H9 (cell line): ENCODE measurements around the gene TRAK1. TPM values are rescaled to one million over a fixed set of nuclear protein-coding genes. Genes with fewer than 3 reads are reported as not detected.

Source experiments
- DNase-seq: peaks from one replicate; pipeline ENCODE4 v3.0.0-alpha.2; 2017
- H2AFZ ChIP-seq: one replicate; pipeline ENCODE4 v1.6.1; 2013; ENCODE audit warnings: mild to moderate bottlenecking, low read length, control low read depth, moderate library complexity
- H2AK5ac ChIP-seq: 2 replicates; pipeline ENCODE4 v1.6.1; 2013; ENCODE audit warnings: low read length, control low read depth, mixed read lengths; ENCODE audit not compliant: insufficient read length
- H2BK120ac ChIP-seq: one replicate; pipeline ENCODE4 v1.6.1; 2013; ENCODE audit warnings: low read depth, mild to moderate bottlenecking, low read length, control low read depth, inconsistent platforms; ENCODE audit not compliant: poor library complexity, severe bottlenecking
- H2BK12ac ChIP-seq: 2 replicates; pipeline ENCODE4 v1.6.1; 2013; ENCODE audit warnings: low read length, control low read depth, mixed read lengths, low read depth; ENCODE audit not compliant: insufficient read length
- H2BK15ac ChIP-seq: 2 replicates; pipeline ENCODE4 v1.6.1; 2013; ENCODE audit warnings: low read depth, low read length, control low read depth
- H2BK20ac ChIP-seq: one replicate; pipeline ENCODE4 v1.6.1; 2013; ENCODE audit warnings: low read depth, mild to moderate bottlenecking, low read length, control low read depth, inconsistent platforms; ENCODE audit not compliant: poor library complexity, severe bottlenecking
- H2BK5ac ChIP-seq: 2 replicates; pipeline ENCODE4 v1.6.1; 2013; ENCODE audit warnings: low read length, control low read depth, mixed read lengths; ENCODE audit not compliant: insufficient read length
- H3K14ac ChIP-seq: 2 replicates; pipeline ENCODE4 v1.6.1; 2013; ENCODE audit warnings: low read length, control low read depth; ENCODE audit not compliant: insufficient read depth
- H3K18ac ChIP-seq: 2 replicates; pipeline ENCODE4 v1.6.1; 2013; ENCODE audit warnings: low read depth, mild to moderate bottlenecking, mixed read lengths, low read length, control low read depth; ENCODE audit not compliant: insufficient read length
- H3K23ac ChIP-seq: 2 replicates; pipeline ENCODE4 v1.6.1; 2013; ENCODE audit warnings: low read length, control low read depth, mixed read lengths, low read depth; ENCODE audit not compliant: insufficient read length
- H3K23me2 ChIP-seq: 2 replicates; pipeline ENCODE4 v1.6.1; 2013; ENCODE audit warnings: low read depth, mild to moderate bottlenecking, mixed read lengths, low read length, control low read depth; ENCODE audit not compliant: insufficient read length, poor library complexity, severe bottlenecking
- H3K27ac ChIP-seq: 2 replicates; pipeline ENCODE4 v1.5.1; 2013; ENCODE audit warnings: low read length, control low read depth, mixed read lengths, low read depth; ENCODE audit not compliant: insufficient read length
- H3K27me3 ChIP-seq: 2 replicates; pipeline ENCODE4 v1.6.1; 2013; ENCODE audit warnings: low read length, control low read depth, inconsistent platforms; ENCODE audit not compliant: insufficient read depth
- H3K4ac ChIP-seq: 2 replicates; pipeline ENCODE4 v1.6.1; 2013; ENCODE audit warnings: low read depth, mild to moderate bottlenecking, control low read depth, inconsistent platforms, low read length, moderate library complexity
- H3K4me1 ChIP-seq: 2 replicates; pipeline ENCODE4 v1.6.1; 2013; ENCODE audit warnings: low read length, control low read depth, inconsistent platforms; ENCODE audit not compliant: insufficient read depth
- H3K4me2 ChIP-seq: 2 replicates; pipeline ENCODE4 v1.6.1; 2013; ENCODE audit warnings: low read length, control low read depth, mixed read lengths; ENCODE audit not compliant: insufficient read length, insufficient read depth
- H3K56ac ChIP-seq: 2 replicates; pipeline ENCODE4 v1.6.1; 2013; ENCODE audit warnings: low read depth, mild to moderate bottlenecking, mixed read lengths, low read length, control low read depth; ENCODE audit not compliant: insufficient read length
- H3K79me1 ChIP-seq: 2 replicates; pipeline ENCODE4 v1.6.1; 2013; ENCODE audit warnings: low read depth, mild to moderate bottlenecking, moderate library complexity, low read length, control low read depth, inconsistent platforms; ENCODE audit not compliant: insufficient read depth, poor library complexity, severe bottlenecking
- H3K79me2 ChIP-seq: 2 replicates; pipeline ENCODE4 v1.6.1; 2013; ENCODE audit warnings: low read length, control low read depth, inconsistent platforms; ENCODE audit not compliant: insufficient read depth
- H3K9ac ChIP-seq: 2 replicates; pipeline ENCODE4 v1.6.1; 2013; ENCODE audit warnings: low read length, control low read depth, mixed read lengths; ENCODE audit not compliant: insufficient read length; ENCODE audit errors: extremely low read depth
- H3K9me3 ChIP-seq: one replicate; pipeline ENCODE4 v1.6.1; 2013; ENCODE audit warnings: low read depth, low read length, inconsistent platforms; ENCODE audit not compliant: control insufficient read depth
- H3T11ph ChIP-seq: one replicate; pipeline ENCODE4 v1.6.1; 2013; ENCODE audit warnings: mild to moderate bottlenecking, low read length, control low read depth, inconsistent platforms
- H4K20me1 ChIP-seq: one replicate; pipeline ENCODE4 v1.6.1; 2013; ENCODE audit not compliant: control insufficient read depth, insufficient read length, insufficient read depth
- H4K5ac ChIP-seq: 2 replicates; pipeline ENCODE4 v1.6.1; 2013; ENCODE audit warnings: low read depth, mild to moderate bottlenecking, mixed read lengths, low read length, control low read depth; ENCODE audit not compliant: insufficient read length
- H4K8ac ChIP-seq: replicated peaks from 2 replicates; pipeline ENCODE4 v1.6.1; 2013; ENCODE audit warnings: low read length, control low read depth, mixed read lengths, low read depth; ENCODE audit not compliant: insufficient read length
- H4K91ac ChIP-seq: 2 replicates; pipeline ENCODE4 v1.6.1; 2013; ENCODE audit warnings: low read depth, mild to moderate bottlenecking, moderate library complexity, mixed read lengths, low read length, control low read depth; ENCODE audit not compliant: insufficient read length
- H3K27ac Mint-ChIP-seq, 3 experiments: 2 replicates in 2 of 3; 3 replicates in 1 of 3; pipeline ENCODE4 v1.8.0; 2020 to 2021; ENCODE audit warnings: mixed read lengths in 3 of 3, mild to moderate bottlenecking in 1 of 3, moderate library complexity in 1 of 3
- H3K27me3 Mint-ChIP-seq: 2 replicates; pipeline ENCODE4 v1.8.0; 2021; ENCODE audit warnings: low read depth, mild to moderate bottlenecking, moderate library complexity, mixed read lengths
- H3K36me3 Mint-ChIP-seq, 3 experiments: 2 replicates in 2 of 3; 3 replicates in 1 of 3; pipeline ENCODE4 v1.8.0; 2020 to 2021; ENCODE audit warnings: low read depth in 3 of 3, mixed read lengths in 3 of 3; ENCODE audit not compliant: insufficient read depth in 1 of 3
- H3K4me1 Mint-ChIP-seq, 2 experiments: 2 replicates each; pipeline ENCODE4 v1.8.0; 2020; ENCODE audit warnings: mixed read lengths in 2 of 2
- H3K4me3 Mint-ChIP-seq, 2 experiments: 2 replicates in 1 of 2; 3 replicates in 1 of 2; pipeline ENCODE4 v1.8.0; 2020 to 2021; ENCODE audit warnings: mild to moderate bottlenecking in 2 of 2, mixed read lengths in 2 of 2, moderate library complexity in 1 of 2
- H3K9me3 Mint-ChIP-seq, 2 experiments: 2 replicates in 1 of 2; 3 replicates in 1 of 2; pipeline ENCODE4 v1.8.0; 2020; ENCODE audit warnings: mild to moderate bottlenecking in 2 of 2, mixed read lengths in 2 of 2, moderate library complexity in 1 of 2
- whole genome bisulfite sequencing: extraction: QIAGEN DNeasy Blood & Tissue Kit; methylation state at CpG from one replicate; pipeline ENCODE4 v1.1.7; 2013; ENCODE audit warnings: missing lambda C conversion rate, low lambda C conversion rate, mixed read lengths; ENCODE audit not compliant: insufficient read length; ENCODE audit errors: extremely low coverage; 5-methylcytosine and 5-hydroxymethylcytosine counted together
- total RNA-seq: library from RNA; stranded (reverse); gene quantifications from 2 replicates; pipeline ENCODE4 v1.2.1, GENCODE V29; 2021
- TF ChIP-seq, protein P1 (sequence below): fragments of 200-600 bp; sonication (generic); conservative IDR thresholded peaks from 3 replicates; pipeline ENCODE4 v1.8.0; 2021; ENCODE audit warnings: antibody characterized with exemption, mild to moderate bottlenecking

Gene TRAK1
- total RNA-seq, 1 experiment from 2014 or later: 34.2 TPM

- Histone ChIP-seq H3K79me1 (no peaks in the 10 kb centered on the region), H3K23me2 (no peaks in the 10 kb centered on the region), H2BK5ac (no peak overlapping the region), H3K4me1 (no peaks in the 10 kb centered on the region), H2BK15ac (no peak overlapping the region), H3K27ac (no peak overlapping the region), H4K20me1 (no peaks in the 10 kb centered on the region), H3K9ac (no peak overlapping the region), H3K23ac (no peak overlapping the region), H2BK12ac (no peak overlapping the region), H3K56ac (no peak overlapping the region), H2BK20ac (no peak overlapping the region), H3K18ac (no peak overlapping the region), H3K14ac (no peak overlapping the region), H3K79me2 (no peaks in the 10 kb centered on the region), H3K27me3 (no peaks in the 10 kb centered on the region), H4K8ac (no peak overlapping the region), H3K4me2 (no peak overlapping the region), H4K5ac (no peak overlapping the region), H4K91ac (no peak overlapping the region), H3T11ph (no peak overlapping the region), H3K4ac (no peak overlapping the region), H3K9me3 (no peaks in the 10 kb centered on the region), H2BK120ac (no peak overlapping the region), H2AK5ac (no peak overlapping the region), H2AFZ (no peak overlapping the region)
- Mint-ChIP-seq H3K9me3 (no peaks in the 10 kb centered on the region; a peak in 2 of 5 replicates), H3K4me3 (no peak overlapping the region), H3K4me1 (peaks cover 7 to 11% of the 10 kb centered on the region in 2 experiments; a peak in 3 of 4 replicates), H3K36me3 (peaks cover 19 to 41% (median 33%) of the 10 kb centered on the region in 3 experiments; a peak in 6 of 7 replicates), H3K27me3 (peaks cover 2% of the 10 kb centered on the region), H3K27ac (no peak overlapping the region)
- no peak for DNase-seq
- TF ChIP-seq, protein P1, sequence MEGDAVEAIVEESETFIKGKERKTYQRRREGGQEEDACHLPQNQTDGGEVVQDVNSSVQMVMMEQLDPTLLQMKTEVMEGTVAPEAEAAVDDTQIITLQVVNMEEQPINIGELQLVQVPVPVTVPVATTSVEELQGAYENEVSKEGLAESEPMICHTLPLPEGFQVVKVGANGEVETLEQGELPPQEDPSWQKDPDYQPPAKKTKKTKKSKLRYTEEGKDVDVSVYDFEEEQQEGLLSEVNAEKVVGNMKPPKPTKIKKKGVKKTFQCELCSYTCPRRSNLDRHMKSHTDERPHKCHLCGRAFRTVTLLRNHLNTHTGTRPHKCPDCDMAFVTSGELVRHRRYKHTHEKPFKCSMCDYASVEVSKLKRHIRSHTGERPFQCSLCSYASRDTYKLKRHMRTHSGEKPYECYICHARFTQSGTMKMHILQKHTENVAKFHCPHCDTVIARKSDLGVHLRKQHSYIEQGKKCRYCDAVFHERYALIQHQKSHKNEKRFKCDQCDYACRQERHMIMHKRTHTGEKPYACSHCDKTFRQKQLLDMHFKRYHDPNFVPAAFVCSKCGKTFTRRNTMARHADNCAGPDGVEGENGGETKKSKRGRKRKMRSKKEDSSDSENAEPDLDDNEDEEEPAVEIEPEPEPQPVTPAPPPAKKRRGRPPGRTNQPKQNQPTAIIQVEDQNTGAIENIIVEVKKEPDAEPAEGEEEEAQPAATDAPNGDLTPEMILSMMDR: no peak
- no CpG with 5 or more reads among the region's 12 CpGs for WGBS
These were observed 133.7 kb downstream of the TRAK1 start for GRCh38 chr3:42224658-42225421.
